ENCODE results near the gene FXYD1.

GRCh38 chr19:35162471-35163326, 24.1 kb downstream of the FXYD1 start:
- TF ChIP-seq CTCF (conservative IDR thresholded peaks at IDR 0.05; ENCODE audit: low read length) (no peak), EZH2phosphoT487 (IDR thresholded peaks at IDR 0.05; ENCODE audit: borderline replicate concordance) (no peak)
